NCI-H1694 (cell line): ENCODE measurements around the gene FKBP10.
A peak's percentile ranks its signal among the peaks of the same experiment; 100 is the strongest.
"Not testable (repeated sequence)": the region's sequence is repeated elsewhere in the genome, so short reads cannot be mapped to it uniquely, and the experiment has no call there.

Experiments
- DNase-seq: peaks from one replicate; lab custom pipeline; 2025; lab: John Stamatoyannopoulos, UW

FKBP10 gene, protein sequence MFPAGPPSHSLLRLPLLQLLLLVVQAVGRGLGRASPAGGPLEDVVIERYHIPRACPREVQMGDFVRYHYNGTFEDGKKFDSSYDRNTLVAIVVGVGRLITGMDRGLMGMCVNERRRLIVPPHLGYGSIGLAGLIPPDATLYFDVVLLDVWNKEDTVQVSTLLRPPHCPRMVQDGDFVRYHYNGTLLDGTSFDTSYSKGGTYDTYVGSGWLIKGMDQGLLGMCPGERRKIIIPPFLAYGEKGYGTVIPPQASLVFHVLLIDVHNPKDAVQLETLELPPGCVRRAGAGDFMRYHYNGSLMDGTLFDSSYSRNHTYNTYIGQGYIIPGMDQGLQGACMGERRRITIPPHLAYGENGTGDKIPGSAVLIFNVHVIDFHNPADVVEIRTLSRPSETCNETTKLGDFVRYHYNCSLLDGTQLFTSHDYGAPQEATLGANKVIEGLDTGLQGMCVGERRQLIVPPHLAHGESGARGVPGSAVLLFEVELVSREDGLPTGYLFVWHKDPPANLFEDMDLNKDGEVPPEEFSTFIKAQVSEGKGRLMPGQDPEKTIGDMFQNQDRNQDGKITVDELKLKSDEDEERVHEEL

GRCh38 chr17:41812381-41813151, at the start of gene FKBP10:
FKBP10 (plus strand) TSS chr17:41813004; CDS start chr17:41813035, 31 bp downstream.
- no peak for DNase-seq

- no peak for DNase-seq
Measured at GRCh38 chr17:41763327-41763726, 49.5 kb upstream of the FKBP10 start.

GRCh38 chr17:41766135-41766534, 46.7 kb upstream of the FKBP10 start:
- DNase-seq = no peak

DNA sequence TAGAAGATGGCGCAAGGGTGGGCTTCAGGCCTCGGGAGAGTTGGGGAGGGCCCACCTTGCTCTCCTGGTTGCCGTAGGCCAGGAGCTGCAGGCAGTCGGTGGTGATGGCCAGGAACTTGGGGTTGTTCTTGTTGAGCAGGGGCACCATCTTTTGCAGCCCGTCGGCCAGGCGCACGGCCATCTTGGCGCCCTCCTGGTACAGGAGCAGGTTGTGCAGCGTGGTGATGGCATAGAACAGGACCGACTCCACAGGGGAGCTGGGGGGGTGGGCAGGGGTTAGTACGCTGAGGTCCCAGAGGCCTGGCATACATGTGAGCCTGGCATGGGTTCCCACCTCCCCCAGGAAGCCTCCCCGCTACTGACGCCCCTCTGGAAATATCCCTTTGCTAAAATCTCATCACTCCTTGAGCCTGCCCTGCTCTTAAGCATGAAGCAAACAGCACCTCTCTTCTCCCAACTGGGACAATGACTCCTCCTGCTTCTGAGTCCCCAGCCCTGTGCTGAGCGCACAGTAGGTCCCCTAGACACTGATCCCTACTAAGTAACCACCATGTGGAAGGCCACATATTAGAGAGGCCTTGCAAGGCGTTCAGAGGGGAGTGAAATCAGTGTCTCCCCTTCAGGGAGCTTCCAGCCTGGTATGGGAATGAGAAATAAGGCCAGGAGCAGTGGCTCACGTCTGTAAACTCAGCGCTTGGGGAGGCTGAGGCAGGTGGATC, 45.3 kb upstream of the FKBP10 start:
- no peak for DNase-seq

DNA sequence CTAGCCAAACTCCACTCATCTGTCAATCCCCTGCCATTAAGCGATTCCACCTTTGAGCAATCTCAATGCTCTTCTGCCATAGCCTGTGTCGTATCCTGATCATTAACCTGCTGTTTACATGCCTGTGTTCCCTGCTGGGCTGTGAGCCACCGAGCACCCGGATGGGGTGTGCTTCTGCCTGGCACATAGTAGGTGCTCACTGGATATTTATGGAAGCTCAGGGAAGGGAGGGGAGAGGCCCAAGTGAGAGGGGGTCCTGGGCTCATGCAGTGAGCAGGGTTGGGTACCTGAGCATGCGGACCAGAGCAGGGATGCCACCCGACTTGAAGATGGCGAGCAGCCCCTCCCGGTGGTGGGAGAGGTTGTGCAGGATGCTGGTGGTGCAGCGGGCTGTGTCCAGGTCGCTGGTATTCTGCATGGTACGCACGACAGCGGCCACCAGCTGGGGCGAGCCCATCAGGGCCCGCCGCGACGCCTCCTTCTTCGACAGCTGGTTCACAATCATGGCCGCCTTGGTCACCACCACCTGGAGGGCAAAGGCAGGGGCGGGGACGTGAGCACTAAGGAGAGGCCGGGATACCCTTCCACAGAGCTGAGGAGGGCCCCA, 44.0 kb upstream of the FKBP10 start:
- no peak for DNase-seq

DNA sequence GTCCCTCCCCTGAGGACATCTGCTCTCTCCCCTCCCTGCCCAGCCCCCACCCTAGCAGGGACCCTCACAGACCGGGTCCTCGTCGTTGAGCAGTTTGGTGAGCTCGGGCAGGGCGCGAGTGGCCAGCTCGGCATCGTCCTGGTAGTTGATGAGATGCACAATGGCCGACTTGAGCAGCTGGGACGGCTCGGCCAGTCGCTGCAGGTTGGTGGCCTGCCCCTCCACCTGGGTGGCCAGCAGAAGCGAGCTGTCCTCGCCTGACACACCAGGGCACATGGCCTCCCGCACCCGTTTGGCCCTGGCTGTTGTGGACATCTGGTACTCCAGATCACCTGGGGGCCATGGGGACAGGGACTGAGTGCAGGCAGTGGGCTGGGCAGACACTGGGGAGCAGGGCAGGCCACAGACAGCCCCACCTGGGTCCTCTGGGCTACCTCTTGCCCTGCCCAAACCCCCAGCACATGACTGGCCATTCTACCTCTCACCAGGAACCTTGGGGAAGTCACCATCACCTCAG, 43.4 kb upstream of the FKBP10 start:
- DNase-seq = no peak

DNA sequence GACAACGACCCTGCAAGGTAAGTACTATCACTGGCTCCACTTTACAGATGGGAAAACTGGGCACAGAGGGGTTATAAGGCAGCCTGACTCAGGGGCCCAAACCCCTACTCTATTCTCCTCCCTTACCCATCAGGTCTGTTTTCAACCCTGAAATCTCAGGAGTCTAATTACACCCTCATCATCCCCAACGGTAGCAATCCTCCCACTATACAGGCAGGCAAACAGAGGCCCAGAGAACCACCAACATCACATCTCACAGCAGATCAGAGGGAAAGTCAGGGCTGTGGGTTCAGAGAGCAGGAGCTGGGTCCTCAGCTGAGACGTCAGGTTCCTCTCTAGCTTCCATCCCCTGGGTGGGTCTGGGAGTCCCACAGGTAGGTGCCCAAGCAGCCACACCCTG, 42.8 kb upstream of the FKBP10 start:
- DNase-seq = no peak

GRCh38 chr17:41771389-41772206, 41.2 kb upstream of the FKBP10 start:
- no peak for DNase-seq

DNA sequence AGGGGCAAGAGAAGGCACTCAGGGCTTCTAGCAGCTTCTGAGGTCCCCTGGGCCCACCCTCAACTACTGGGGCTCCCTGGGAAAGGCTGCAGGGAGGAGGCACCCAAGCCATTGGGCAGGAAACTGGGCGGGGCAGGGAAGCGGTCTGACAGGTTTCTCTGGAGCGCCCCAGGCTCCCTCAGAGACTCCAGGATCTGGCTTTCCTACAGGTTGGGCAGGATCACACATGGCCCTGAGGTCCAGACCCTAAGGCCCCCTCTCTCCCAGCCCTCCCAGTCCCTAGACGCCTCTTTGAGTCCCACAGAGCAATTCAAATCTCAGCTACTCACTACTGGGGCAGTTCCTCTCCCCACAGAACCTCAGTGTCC, 40.6 kb upstream of the FKBP10 start:
- DNase-seq = no peak

- no peak for DNase-seq
Measured at GRCh38 chr17:41772586-41773189, 40.1 kb upstream of the FKBP10 start.

DNA sequence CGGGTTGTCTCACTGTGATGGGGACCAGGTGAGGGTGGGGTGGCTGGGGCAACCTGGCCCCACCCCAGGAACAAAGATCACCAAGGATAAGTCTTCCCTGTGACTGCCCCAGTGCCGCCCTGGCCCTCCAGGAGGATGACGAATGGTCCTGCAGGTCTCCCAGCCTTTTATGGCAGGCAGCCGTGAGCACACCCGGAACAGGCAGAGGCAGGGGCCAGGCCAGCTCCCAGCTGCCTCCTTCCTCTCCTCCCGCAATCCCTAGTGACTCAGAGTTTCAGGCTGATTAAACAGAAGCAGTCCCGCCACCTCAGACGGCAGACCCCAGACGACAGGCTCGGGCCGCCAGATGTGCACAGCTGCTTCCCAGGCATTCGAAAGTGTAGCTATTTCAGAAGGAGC, 39.6 kb upstream of the FKBP10 start:
- peak; percentile 20 for DNase-seq

DNA sequence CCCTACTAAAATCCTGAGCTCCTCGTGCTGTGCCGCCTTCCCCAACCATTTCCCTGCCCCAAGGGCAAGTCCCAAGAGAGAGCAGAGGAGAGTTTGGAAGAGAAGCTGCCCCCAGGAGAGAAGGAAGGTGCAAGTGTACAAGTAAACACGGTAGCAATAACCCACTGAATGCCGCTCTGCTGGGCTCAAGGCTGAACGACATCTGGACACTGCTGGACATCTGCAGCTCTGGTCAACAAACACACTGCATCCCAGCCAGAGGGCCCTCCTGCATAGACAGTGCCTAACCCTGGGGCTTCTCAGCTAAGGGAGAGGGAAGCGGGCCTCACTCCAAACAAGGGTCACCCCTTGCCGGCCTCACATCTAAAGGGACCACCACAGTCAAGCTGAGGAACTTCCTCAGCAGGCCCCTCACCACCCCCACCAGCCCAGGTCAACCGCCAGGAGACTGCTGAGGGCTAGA, 39.0 kb upstream of the FKBP10 start:
- no peak for DNase-seq

GRCh38 chr17:41775394-41776226, 37.2 kb upstream of the FKBP10 start:
- no peak for DNase-seq

GRCh38 chr17:41776262-41776900, 36.4 kb upstream of the FKBP10 start:
- DNase-seq = not testable (repeated sequence)

DNA sequence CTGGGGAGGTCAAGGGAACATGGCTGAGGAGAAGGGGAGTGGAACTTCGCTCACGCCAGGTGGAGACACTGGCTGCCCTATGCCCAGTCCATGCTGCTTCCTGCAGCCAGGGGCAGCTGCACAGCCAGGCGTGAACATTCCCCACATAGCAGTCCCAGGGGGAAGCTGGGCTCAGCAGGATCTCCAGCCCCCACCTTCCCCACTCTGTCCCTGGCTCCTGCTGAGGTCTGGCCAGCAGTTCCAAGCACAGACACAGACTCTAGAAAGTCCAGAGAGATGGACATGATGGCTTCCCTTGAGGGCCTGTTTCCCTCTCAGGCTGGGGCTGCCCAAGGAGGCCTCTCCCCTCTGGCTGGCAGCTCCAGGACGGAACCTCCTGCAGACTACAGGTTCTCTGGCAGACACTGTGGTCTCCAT, 35.6 kb upstream of the FKBP10 start:
- no peak for DNase-seq

GRCh38 chr17:41777574-41778188, 35.1 kb upstream of the FKBP10 start:
- DNase-seq = peak; percentile 59

DNA sequence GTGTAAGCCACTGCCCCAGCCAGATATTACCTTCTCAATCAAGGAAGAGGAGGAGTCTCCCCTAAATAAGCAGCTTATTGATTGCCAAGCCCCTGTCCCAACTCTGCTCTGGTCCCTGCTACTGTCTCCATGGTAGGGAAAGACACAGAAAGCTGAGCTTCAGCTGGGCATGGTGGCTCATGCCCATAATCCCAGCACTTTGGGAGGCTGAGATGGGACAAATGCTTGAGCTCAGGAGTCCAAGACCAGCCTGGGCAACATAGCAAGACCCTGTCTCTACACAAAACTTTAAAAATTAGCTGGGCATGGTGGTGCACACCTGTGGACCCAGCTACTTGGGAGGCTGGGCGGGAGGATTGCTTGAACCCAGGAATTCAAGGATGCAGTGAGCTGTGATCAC, 32.9 kb upstream of the FKBP10 start:
- DNase-seq = no peak

DNA sequence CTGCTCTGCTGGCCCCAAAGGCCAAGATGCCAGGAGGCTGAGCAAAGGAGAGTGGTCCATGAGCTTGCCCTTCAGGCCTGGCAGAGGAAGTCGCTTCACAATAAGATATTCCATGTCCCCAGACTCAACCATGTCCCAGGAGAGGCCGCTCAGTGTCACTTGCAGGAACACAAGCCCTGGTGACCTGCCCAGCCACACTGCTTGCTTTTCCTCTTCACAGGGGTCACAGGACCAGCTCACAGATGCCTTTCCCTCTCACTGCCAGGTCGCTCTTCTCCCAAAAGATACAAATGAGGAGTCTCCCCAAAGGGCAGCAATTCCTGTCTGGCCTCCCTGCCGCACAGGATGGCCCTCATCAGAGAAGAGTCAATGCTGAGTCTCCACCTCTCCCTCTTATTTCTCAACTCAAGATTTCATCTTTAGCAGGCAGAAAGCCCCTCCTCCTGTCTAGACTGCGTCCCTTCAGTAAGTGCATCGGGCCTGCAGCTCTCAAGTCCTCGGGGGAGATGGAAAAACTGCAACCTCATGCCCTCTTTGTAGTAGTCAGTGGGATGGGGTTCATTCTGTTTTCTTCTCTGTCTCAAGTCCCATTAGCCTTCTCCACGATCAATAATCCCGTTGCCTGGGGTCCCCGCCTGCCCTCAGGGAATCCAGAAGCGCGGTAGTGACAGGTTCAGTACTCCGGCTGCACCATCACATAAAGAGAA, 31.2 kb upstream of the FKBP10 start:
- no peak for DNase-seq
